HG03432 (cell line): ENCODE measurements around the gene PNPLA3.
"Not testable (repeated sequence)": the region's sequence is repeated elsewhere in the genome, so short reads cannot be mapped to it uniquely, and the experiment has no call there.

ENCODE experiments used
- ATAC-seq: cut with Tn5 transposase; IDR thresholded peaks from one replicate; pipeline ENCODE4 v1.9.1; 2021; ENCODE audit warnings: mild to moderate bottlenecking, moderate library complexity; ENCODE audit not compliant: unreplicated experiment

PNPLA3 gene

GRCh38 chr22:43889201-43889859 lies 34.3 kb upstream of the PNPLA3 start:
- no peak for ATAC-seq

- ATAC-seq = no peak
Measured at GRCh38 chr22:43889860-43890253, 33.7 kb upstream of the PNPLA3 start.

GRCh38 chr22:43890901-43891331 lies 32.7 kb upstream of the PNPLA3 start:
- no peak for ATAC-seq

- no peak for ATAC-seq
Measured at GRCh38 chr22:43891360-43892182, 32.0 kb upstream of the PNPLA3 start, which contains the start of gene PNPLA5. Gene PNPLA5, minus strand, starts transcription at chr22:43892013. Its CDS starts 133 bp downstream, at chr22:43891880.

GRCh38 chr22:43892183-43892894 lies 31.3 kb upstream of the PNPLA3 start:
- ATAC-seq = no peak

GRCh38 chr22:43893266-43893665 lies 30.3 kb upstream of the PNPLA3 start:
- no peak for ATAC-seq

- ATAC-seq = no peak
Measured at GRCh38 chr22:43894122-43894521, 29.5 kb upstream of the PNPLA3 start.

GRCh38 chr22:43895986-43896645 lies 27.5 kb upstream of the PNPLA3 start:
- no peak for ATAC-seq

GRCh38 chr22:43897751-43898261 lies 25.8 kb upstream of the PNPLA3 start:
- ATAC-seq = no peak

- ATAC-seq = no peak
Measured at GRCh38 chr22:43900206-43900605, 23.4 kb upstream of the PNPLA3 start.

- ATAC-seq = no peak
Measured at GRCh38 chr22:43901976-43902643, 21.5 kb upstream of the PNPLA3 start.

GRCh38 chr22:43903033-43903432 lies 20.6 kb upstream of the PNPLA3 start:
- ATAC-seq = not testable (repeated sequence)

- ATAC-seq = not testable (repeated sequence)
Measured at GRCh38 chr22:43904412-43904811, 19.2 kb upstream of the PNPLA3 start.

- no peak for ATAC-seq
Measured at GRCh38 chr22:43905681-43906080, 17.9 kb upstream of the PNPLA3 start.

- ATAC-seq = no peak
Measured at GRCh38 chr22:43909708-43910107, 13.9 kb upstream of the PNPLA3 start.

- no peak for ATAC-seq
Measured at GRCh38 chr22:43910178-43910695, 13.4 kb upstream of the PNPLA3 start.

GRCh38 chr22:43911351-43911750 lies 12.3 kb upstream of the PNPLA3 start:
- no peak for ATAC-seq

GRCh38 chr22:43917521-43917920 lies 6.1 kb upstream of the PNPLA3 start:
- no peak for ATAC-seq

- ATAC-seq = no peak
Measured at GRCh38 chr22:43919106-43919973, 4.3 kb upstream of the PNPLA3 start.
